A172 (cell line): ENCODE results near the gene MPPED1. TPM values are rescaled to one million over a fixed set of nuclear protein-coding genes. Genes with fewer than 3 reads are reported as not detected.

Experiments
- DNase-seq: peaks from one replicate; pipeline ENCODE4 v3.0.0-alpha.2; 2015; ENCODE audit warnings: low spot score
- total RNA-seq: library from RNA; depleted of rRNA; stranded (reverse); fragments of >200 nt; shearing (Covaris generic); gene quantifications from 2 replicates; pipeline ENCODE4 v1.2.3, GENCODE V29; 2014

The MPPED1 gene
- total RNA-seq, 1 experiment from 2014 or later: not detected

DNA sequence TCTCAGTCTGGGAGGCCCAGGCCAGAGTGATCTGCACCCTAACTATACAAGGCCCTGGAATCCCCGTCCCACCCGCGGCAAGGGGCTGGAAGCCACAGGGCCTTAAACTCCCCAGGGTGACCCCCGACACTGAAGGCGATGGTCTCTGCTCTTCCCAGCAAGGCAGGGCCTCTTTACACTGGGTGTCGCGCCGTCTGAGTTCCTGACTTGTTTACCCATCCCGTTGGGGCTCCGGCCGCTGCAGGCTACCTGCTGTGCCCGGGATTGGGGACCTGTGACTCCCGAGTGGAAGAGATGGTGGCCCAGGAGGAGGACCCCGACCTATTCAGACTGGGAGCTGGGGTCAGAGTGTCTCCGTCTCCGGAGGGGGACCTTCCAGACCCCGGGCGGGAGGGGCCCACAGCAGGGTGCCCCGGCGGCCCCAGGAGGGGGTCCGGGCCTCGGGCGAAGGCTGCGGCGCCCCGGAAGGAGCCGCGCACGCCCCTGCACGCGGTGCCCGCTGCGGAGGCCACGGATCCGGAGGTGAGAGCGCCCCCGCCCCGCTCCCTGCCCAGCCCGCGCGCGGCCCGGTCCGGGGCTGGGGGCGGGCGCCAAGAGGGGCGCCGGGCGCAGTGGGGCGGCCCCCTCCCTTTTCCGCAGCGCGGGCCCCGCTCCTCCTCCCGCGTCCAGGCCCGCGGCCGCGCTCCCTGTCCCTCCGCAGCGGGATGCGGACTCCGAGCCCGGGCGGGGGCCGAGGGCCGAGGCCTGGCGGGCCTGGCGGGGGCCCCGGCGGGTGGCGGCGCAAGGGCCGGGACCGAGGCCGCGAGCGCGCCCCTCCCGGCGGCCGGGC lies 560 bp upstream of the MPPED1 start:
- no peak for DNase-seq

- no peak for DNase-seq
Measured at GRCh38 chr22:43412808-43413795, 1.3 kb downstream of the MPPED1 start.

GRCh38 chr22:43413826-43414225 lies 2.0 kb downstream of the MPPED1 start:
- no peak for DNase-seq

GRCh38 chr22:43415681-43416080 lies 3.9 kb downstream of the MPPED1 start:
- DNase-seq: no peak

- DNase-seq: no peak
Measured at GRCh38 chr22:43417555-43417954, 5.7 kb downstream of the MPPED1 start.

DNA sequence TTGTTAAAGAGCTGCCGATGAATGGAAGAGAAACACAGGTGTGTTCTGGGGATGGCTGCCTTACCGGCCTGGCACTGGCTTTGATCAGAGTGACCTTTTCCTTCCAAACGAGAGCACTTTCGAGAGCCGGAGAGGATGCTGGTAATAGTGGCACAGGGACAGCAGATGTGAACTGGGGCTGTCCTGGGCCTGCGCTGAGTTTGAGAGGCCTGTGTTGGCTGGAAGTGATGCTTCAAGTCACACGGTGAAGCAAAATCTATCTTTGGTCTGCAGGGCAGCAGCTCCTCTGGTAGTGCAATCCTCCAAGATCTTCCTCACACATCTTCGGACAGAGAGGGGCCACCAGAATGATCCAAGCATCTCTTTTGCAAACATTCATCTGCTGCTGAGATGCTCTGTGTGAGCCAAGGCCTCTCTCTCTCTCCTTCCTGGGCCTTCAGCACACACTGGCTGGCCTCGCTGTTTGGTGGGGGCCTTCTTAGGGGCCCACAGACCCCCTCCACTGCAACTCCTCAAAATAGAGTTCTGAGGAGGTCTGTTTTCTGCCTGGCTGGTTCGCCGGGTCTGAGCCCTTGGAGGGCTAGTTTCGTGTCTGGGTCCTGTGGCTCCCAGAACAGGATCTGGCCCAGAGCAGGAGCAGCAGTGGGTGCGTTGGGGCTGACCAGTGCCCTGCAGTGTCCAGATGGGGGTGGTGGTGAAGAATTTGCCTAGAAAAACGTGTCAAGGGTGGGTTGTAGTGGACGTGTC lies 6.4 kb downstream of the MPPED1 start:
- no peak for DNase-seq

DNA sequence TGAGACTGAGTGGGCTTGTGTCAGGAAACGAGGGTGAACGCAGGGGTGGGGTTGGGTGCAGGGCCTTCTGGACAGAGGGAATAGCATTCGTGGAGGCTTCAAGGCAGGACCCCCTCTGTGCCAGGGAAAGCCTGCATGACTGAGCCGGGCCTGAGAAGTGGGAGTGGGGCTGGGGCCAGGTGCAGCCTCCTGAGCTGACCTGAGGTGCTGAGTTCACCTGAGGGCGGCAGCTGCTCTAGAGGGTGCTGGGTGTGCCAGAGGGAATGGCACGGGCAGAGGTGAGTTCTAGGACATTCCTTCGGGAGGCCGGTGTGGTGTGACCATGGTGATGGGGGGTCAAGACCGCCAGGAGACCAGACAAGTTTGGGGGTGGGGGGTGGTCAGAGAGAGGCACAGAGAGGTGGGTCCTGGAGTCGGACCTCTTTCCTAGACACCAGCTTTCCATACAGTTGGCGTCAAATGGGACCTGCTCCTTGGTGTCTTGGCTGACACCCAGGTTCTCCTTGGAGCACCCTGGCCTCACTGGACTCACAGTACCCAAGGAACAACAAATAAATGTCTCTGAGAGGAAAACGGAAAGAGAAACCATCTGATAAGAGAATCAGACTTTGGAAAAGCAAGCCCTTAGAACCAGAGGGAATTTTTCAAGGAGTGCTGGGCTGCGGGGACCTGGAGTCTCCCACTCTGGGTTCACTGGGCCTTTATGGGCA lies 7.7 kb downstream of the MPPED1 start:
- no peak for DNase-seq

GRCh38 chr22:43421046-43421665 lies 9.3 kb downstream of the MPPED1 start:
- no peak for DNase-seq

GRCh38 chr22:43421914-43422615 lies 10.3 kb downstream of the MPPED1 start:
- no peak for DNase-seq

DNA sequence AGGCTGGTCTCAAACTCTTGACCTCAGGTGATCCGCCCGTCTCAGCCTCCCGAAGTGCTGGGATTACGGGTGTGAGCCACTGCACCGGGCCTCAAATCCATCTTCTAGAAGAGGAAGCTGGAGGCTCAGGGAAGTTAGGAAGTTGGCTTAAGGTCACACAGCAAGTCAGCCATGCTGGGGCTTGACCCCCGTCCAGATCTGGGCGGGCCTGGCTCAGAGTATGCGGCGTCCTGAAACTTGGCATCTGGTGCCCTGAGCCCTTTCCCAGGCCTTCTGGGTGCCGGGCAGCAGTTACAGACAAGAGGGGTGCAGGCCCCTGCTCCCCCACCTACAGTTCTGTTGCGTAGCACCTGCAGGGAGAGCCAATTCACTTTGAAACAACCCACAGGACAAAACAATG lies 11.2 kb downstream of the MPPED1 start:
- no peak for DNase-seq

- DNase-seq: no peak
Measured at GRCh38 chr22:43424201-43424600, 12.4 kb downstream of the MPPED1 start.

DNA sequence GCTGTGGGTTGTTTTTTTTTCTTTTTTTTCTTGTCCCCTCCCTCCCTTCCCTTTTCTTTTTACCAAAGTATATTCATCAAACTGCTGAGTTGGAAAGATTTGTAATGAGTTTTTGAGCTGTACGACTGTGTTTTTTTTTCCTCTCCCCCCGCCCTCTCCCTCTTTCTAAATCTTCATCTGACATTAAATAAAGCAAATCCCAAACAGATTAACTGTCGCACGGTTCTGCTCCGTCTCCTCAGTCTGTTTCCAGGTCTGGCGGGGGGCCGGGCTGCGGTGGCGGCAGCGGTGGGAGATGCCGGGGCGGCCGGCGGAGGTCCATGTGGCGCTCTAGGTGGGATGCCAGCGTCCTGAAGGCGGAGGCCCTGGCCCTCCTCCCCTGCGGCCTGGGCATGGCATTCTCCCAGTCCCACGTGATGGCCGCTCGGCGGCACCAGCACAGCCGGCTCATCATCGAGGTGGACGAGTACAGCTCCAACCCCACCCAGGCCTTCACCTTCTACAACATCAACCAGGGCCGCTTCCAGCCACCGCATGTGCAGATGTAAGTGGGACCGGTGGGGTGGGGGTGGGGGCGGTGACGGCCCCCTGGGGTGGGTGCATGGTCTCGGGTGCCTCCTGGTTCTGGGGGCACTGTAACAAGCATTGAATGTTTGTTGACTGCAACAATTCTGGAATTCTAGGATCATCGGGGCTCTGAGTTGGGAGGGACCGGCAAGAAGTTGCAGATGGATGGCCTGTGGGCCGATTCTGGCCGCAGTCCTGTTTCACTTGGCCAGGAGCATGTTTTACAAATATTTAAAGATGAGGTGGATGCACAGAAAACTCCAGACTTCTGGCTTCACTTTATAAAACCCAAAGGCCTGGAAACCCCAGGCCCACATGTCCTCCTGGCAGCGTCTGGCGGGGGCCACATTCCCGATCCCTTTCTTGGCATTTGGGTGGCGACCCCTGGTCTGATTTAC lies 13.1 kb downstream of the MPPED1 start:
- no peak for DNase-seq

DNA sequence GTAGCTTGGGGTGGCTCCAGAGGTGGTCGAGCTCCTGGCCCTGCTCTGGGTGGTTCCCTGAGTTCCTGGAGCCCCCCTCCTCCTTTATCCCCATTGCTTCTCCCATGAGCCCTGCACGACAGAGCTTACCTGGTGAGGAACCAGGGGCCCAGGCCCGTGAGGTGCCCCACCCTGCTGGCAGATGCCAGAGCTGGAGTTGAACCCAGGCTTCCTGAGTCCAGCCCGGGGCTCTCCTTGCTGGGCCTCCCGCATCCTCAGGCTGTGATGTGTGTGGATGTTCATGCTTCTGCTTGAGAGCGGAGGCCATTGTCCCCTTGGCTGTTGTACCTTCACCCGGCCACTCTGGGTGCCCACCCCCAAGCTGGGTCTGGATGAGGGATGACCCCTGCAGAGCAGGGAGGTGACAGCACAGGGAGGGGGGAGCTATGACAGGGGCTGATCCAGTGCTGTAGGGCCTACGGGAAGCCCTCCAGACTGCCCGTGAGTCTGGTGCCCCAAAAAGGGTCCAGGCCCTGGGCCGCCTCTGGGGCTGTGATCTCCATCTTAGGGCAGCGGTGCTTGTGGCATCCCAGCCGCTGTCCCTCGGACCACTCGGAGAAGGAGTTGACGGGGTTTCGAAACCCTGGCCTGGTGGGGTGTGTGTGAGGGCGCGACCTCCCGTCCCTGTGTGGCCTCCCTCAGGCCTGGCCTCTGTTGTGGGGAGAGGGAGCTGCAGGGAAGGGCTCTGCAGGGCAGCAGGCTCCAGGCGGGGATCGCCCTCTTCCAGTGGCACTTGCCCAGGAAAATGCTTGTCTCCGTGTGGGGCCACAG lies 14.4 kb downstream of the MPPED1 start:
- DNase-seq: no peak

- DNase-seq: no peak
Measured at GRCh38 chr22:43426816-43427215, 15.0 kb downstream of the MPPED1 start.

DNA sequence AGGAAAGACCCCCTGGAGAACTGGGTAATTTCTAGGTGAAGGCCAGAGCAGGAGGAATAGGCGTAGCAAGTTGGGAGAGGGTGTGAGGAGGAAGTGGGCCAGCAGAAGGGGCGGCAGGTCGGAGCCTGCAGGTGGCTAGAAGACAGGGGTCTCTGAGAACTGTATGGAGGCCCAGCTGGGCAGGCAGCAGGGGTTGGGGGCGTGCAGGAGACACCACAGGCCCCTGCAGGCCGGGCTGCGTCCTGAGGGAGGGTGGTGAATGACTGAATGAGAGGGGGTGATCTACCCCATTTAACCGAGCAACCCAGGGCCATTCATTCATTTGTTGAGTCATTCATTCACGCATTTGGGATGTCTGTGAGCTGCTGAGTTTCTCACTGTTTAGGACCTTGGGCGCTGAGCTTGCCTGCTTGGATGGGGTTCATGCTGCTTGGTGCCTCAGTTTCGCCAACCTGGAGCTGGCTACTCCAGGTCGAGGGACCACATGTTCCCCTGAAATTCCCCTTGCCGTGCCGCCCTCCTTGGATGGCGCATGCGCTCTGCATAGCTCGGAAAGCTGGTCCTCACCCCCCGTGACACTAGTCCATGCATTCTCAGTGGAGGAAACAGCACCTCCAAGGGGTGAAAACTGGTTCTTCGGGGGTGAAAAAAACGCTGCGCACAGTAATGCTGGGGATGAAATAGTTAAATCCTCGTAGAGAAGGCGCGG lies 15.6 kb downstream of the MPPED1 start:
- no peak for DNase-seq

- DNase-seq: no peak
Measured at GRCh38 chr22:43428005-43428485, 16.2 kb downstream of the MPPED1 start.

GRCh38 chr22:43428521-43428920 lies 16.7 kb downstream of the MPPED1 start:
- no peak for DNase-seq
